Thyroid gland (tissue), 4 donors: Measurements from ENCODE around the gene MAD1L1.

Source experiments
- CTCF ChIP-seq, 6 experiments: fragments of 200-600 bp in 3 of 6; fragments of 450-650 bp in 3 of 6; sonication (generic) in 3 of 6; IDR thresholded peaks; one replicate each; pipeline ENCODE4 v1.5.1; 2016 to 2019; ENCODE audit warnings: antibody characterized with exemption in 6 of 6, mild to moderate bottlenecking in 2 of 6, inconsistent platforms in 1 of 6, moderate library complexity in 1 of 6
- POLR2A ChIP-seq, 2 donors: fragments of 450-650 bp; IDR thresholded peaks; one replicate each; pipeline ENCODE4 v1.6.1; 2017; ENCODE audit warnings: antibody characterized with exemption in 2 of 2, mild to moderate bottlenecking in 2 of 2, moderate library complexity in 1 of 2

GRCh38 chr7:2165610-2166594, 66.8 kb downstream of the MAD1L1 start:
- TF ChIP-seq POLR2A (IDR thresholded peaks at IDR 0.05) = no peak
- TF ChIP-seq CTCF (IDR thresholded peaks at IDR 0.05) = no peak
